ENCODE results near the gene FOXN3.

The FOXN3 gene, protein sequence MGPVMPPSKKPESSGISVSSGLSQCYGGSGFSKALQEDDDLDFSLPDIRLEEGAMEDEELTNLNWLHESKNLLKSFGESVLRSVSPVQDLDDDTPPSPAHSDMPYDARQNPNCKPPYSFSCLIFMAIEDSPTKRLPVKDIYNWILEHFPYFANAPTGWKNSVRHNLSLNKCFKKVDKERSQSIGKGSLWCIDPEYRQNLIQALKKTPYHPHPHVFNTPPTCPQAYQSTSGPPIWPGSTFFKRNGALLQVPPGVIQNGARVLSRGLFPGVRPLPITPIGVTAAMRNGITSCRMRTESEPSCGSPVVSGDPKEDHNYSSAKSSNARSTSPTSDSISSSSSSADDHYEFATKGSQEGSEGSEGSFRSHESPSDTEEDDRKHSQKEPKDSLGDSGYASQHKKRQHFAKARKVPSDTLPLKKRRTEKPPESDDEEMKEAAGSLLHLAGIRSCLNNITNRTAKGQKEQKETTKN

DNA sequence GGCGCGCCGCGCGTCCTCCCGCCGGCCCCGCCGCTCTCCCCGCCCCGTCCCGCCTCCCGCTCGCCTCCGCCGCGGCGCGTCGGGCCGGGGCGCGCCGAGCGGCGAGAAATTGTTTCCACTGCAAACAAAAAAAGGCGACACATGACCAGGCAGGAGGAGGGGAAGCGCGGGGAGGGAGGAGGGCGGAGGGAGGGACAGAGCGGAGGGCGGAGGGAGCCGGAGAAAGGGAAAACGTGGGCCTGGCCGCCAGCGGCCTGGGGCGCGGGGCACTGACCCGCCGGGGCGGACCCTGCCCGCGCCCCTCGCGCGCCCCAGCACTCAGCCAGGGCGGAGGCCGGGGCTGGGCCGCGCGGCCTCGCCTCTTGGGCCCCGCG lies at the start of gene FOXN3:
TSS of gene FOXN3 (minus strand) at position 143 of the 374 bp plus-strand sequence. CDS start 4,757 bp downstream, outside the sequence.
- DNase-seq (ENCODE audit: low read depth): peak; percentile 91
- TF ChIP-seq MYC (IDR thresholded peaks at IDR 0.05; ENCODE audit: low read depth, low read length) (peak; percentile 26), POLR2A (IDR thresholded peaks at IDR 0.05; ENCODE audit: extremely low read depth, insufficient read length) (no peak)
- TF ChIP-seq, protein P1, sequence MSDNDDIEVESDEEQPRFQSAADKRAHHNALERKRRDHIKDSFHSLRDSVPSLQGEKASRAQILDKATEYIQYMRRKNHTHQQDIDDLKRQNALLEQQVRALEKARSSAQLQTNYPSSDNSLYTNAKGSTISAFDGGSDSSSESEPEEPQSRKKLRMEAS (IDR thresholded peaks at IDR 0.05; ENCODE audit: low read depth, low read length): peak; percentile 61
- H3K4me3 ChIP-seq (ENCODE audit: low read depth, low read length): peak within 1 kb of the TSS; percentile 72

DNA sequence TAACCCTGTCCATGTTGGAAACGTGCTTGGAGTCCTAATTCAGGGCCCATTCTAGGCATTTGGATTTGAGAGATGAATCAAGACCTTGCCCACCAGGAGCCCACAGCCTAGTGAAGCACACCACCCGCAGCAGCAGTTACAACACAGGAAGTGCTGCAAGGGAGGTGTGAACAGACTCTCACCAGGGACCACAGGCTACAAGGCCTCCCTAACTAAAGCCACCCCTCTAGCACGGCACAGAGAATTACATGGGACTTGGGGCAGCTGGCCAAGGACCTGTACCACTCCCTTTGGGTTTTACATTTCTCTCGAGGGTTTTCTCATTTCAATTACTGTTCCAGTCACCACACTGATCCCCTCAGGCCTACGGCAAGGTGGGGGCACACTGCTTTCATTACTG lies 49.5 kb upstream of the FOXN3 start:
- TF ChIP-seq, protein P1 (IDR thresholded peaks at IDR 0.05; ENCODE audit: low read depth, low read length): peak; percentile 37; the same call in 1 of the 2 replicates
- no peak for TF ChIP-seq MYC (IDR thresholded peaks at IDR 0.05; ENCODE audit: low read depth, low read length)
- no peak for TF ChIP-seq POLR2A (IDR thresholded peaks at IDR 0.05; ENCODE audit: extremely low read depth, insufficient read length)
- TF ChIP-seq, protein P2, sequence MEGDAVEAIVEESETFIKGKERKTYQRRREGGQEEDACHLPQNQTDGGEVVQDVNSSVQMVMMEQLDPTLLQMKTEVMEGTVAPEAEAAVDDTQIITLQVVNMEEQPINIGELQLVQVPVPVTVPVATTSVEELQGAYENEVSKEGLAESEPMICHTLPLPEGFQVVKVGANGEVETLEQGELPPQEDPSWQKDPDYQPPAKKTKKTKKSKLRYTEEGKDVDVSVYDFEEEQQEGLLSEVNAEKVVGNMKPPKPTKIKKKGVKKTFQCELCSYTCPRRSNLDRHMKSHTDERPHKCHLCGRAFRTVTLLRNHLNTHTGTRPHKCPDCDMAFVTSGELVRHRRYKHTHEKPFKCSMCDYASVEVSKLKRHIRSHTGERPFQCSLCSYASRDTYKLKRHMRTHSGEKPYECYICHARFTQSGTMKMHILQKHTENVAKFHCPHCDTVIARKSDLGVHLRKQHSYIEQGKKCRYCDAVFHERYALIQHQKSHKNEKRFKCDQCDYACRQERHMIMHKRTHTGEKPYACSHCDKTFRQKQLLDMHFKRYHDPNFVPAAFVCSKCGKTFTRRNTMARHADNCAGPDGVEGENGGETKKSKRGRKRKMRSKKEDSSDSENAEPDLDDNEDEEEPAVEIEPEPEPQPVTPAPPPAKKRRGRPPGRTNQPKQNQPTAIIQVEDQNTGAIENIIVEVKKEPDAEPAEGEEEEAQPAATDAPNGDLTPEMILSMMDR (IDR thresholded peaks at IDR 0.05; ENCODE audit: low read depth, low read length): no peak
- peak; percentile 94 for DNase-seq (ENCODE audit: low read depth)
- H3K4me3 ChIP-seq (ENCODE audit: low read depth, low read length): peak overlapping the region; percentile 28

DNA sequence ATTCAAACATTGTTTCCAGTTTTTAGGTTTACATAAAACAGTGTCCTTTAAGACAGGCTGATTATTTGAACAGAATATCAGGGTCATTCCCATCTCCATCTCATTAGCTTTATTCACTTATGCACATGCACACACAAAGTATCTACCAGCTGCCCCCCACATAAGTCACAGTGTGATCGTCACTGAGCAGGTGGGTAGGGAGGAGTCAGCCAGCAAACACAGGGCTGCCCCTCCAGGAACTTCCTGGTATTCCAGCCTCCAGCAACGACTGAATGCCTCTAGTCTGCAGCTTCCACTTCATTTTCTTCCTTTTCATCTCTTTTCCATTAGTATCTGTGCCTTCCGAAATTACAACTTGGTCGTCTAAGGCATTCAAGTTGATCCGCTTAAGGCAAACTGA lies 48.8 kb upstream of the FOXN3 start:
- H3K4me3 ChIP-seq (ENCODE audit: low read depth, low read length): no peak overlapping the region
- TF ChIP-seq POLR2A (IDR thresholded peaks at IDR 0.05; ENCODE audit: extremely low read depth, insufficient read length) (no peak), MYC (IDR thresholded peaks at IDR 0.05; ENCODE audit: low read depth, low read length) (no peak)
- TF ChIP-seq, protein P1 (IDR thresholded peaks at IDR 0.05; ENCODE audit: low read depth, low read length): no peak
- TF ChIP-seq, protein P2 (IDR thresholded peaks at IDR 0.05; ENCODE audit: low read depth, low read length): no peak
- DNase-seq (ENCODE audit: low read depth): no peak

DNA sequence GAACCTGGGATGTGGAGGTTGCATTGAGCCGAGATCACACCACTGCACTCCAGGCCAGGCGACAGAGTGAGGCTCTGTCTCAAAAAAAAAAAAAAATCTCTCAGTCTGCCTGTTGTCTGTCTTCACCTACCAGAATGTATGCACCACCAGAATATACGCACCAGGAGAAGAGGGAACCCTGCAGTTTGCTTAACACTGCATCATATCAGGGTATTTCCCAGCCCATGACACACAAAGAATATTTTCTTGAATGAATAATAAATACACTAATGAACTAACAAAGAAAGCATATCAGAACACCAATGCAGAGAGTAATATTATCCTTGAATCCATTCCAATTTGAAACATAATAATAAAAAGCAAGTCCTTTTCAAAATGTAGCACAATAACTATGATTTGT lies 44.2 kb upstream of the FOXN3 start:
- no peak overlapping the region for H3K4me3 ChIP-seq (ENCODE audit: low read depth, low read length)
- TF ChIP-seq POLR2A (IDR thresholded peaks at IDR 0.05; ENCODE audit: extremely low read depth, insufficient read length) (no peak), MYC (IDR thresholded peaks at IDR 0.05; ENCODE audit: low read depth, low read length) (no peak)
- TF ChIP-seq, protein P2 (IDR thresholded peaks at IDR 0.05; ENCODE audit: low read depth, low read length): no peak
- TF ChIP-seq, protein P1 (IDR thresholded peaks at IDR 0.05; ENCODE audit: low read depth, low read length): no peak
- DNase-seq (ENCODE audit: low read depth): no peak

DNA sequence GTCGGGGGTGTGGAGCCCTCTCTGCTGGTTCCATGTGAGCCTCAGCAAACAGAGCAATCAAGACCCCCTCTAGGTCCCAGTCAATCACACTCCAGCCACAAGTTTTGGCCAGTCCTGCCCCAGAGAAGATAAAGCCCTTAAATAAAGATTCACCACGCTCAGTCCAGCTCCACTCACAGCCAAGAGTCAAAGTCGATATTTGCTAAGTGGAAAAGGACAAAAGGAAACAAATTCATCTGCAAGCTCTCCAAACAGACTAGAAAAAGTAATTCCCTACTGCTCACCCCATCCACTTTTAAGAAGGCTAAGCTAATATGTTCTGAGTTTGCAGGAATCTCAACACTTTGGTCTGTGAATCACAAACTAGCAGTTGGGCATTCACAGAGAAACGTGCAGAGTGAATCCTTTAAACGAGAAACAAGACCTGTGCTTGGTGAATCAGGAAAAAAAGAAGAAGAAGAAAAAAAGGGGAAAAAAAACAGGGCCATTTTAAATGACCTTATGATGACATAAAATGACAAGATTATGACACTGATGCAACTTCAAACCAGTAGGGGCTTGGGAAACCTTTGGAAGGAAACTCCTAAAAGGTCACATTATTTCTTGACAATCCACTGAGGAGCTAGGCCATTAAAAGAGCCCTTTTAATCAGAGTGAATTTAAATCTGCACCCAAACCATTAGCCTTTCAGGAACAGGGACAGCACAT lies 41.8 kb upstream of the FOXN3 start:
- TF ChIP-seq POLR2A (IDR thresholded peaks at IDR 0.05; ENCODE audit: extremely low read depth, insufficient read length) (no peak), MYC (IDR thresholded peaks at IDR 0.05; ENCODE audit: low read depth, low read length) (no peak)
- TF ChIP-seq, protein P1 (IDR thresholded peaks at IDR 0.05; ENCODE audit: low read depth, low read length): no peak
- TF ChIP-seq, protein P2 (IDR thresholded peaks at IDR 0.05; ENCODE audit: low read depth, low read length): no peak
- DNase-seq (ENCODE audit: low read depth): peak; percentile 24
- no peak overlapping the region for H3K4me3 ChIP-seq (ENCODE audit: low read depth, low read length)
